Measurements from ENCODE around the gene NEK9.

NEK9 gene

GRCh38 chr14:75126679-75127473 lies at the start of gene NEK9:
NEK9 (minus strand) TSS chr14:75127048; CDS start chr14:75126921, 127 bp downstream.
- no peaks in the 10 kb centered on the region for H3K27me3 Mint-ChIP-seq

GRCh38 chr14:75176142-75176820 lies 49.4 kb upstream of the NEK9 start, which contains the start of gene TMED10:
TMED10 (minus strand) TSS chr14:75176612; CDS start chr14:75176579, 33 bp downstream.
- Mint-ChIP-seq H3K4me3 (peak within 1 kb of the TSS; percentile 96), H3K9me3 (no peaks in the 10 kb centered on the region), H3K27me3 (no peaks in the 10 kb centered on the region), H3K27ac (peak within 1 kb of the TSS; percentile 99), H3K36me3 (ENCODE audit: low read depth) (peaks cover 37% of the 10 kb centered on the region), H3K4me1 (ENCODE audit: low read depth) (peaks cover 44% of the 10 kb centered on the region)
- DNase-seq = peak; percentile 92

More at GRCh38 chr14:75126679-75127473, at the start of gene NEK9:
- Mint-ChIP-seq H3K4me1 (ENCODE audit: low read depth) (peaks cover 46% of the 10 kb centered on the region), H3K9me3 (no peaks in the 10 kb centered on the region), H3K36me3 (ENCODE audit: low read depth) (peaks cover 47% of the 10 kb centered on the region), H3K4me3 (peak within 1 kb of the TSS; percentile 99), H3K27ac (peak within 1 kb of the TSS; percentile 99)
- peak; percentile 93 for DNase-seq

- no peak for DNase-seq
- no peaks in the 10 kb centered on the region for H3K9me3 Mint-ChIP-seq
- H3K36me3 Mint-ChIP-seq (ENCODE audit: low read depth) = peaks cover 43% of the 10 kb centered on the region
- H3K4me1 Mint-ChIP-seq (ENCODE audit: low read depth) = peaks cover 49% of the 10 kb centered on the region
- H3K4me3 Mint-ChIP-seq = peak overlapping the region; percentile 96
- H3K27me3 Mint-ChIP-seq = no peaks in the 10 kb centered on the region
- H3K27ac Mint-ChIP-seq = peak overlapping the region; percentile 99
Observed at GRCh38 chr14:75175677-75176141, 48.9 kb upstream of the NEK9 start.

- Mint-ChIP-seq H3K27ac (peak overlapping the region; percentile 74), H3K27me3 (no peaks in the 10 kb centered on the region), H3K9me3 (no peaks in the 10 kb centered on the region), H3K4me3 (peak overlapping the region; percentile 96), H3K4me1 (ENCODE audit: low read depth) (peaks cover 62% of the 10 kb centered on the region), H3K36me3 (ENCODE audit: low read depth) (peaks cover 47% of the 10 kb centered on the region)
- DNase-seq = no peak
Observed at GRCh38 chr14:75174066-75174465, 47.2 kb upstream of the NEK9 start.

GRCh38 chr14:75170772-75171171 lies 43.9 kb upstream of the NEK9 start:
- no peak for DNase-seq
- no peak overlapping the region for H3K27ac Mint-ChIP-seq
- H3K4me3 Mint-ChIP-seq = no peak overlapping the region
- peaks cover 84% of the 10 kb centered on the region for H3K4me1 Mint-ChIP-seq (ENCODE audit: low read depth)
- H3K9me3 Mint-ChIP-seq = no peaks in the 10 kb centered on the region
- H3K27me3 Mint-ChIP-seq = no peaks in the 10 kb centered on the region
- peaks cover 38% of the 10 kb centered on the region for H3K36me3 Mint-ChIP-seq (ENCODE audit: low read depth)

GRCh38 chr14:75168586-75169335 lies 41.9 kb upstream of the NEK9 start:
- Mint-ChIP-seq H3K27ac (peak overlapping the region; percentile 7), H3K9me3 (no peaks in the 10 kb centered on the region), H3K27me3 (no peaks in the 10 kb centered on the region), H3K4me3 (no peak overlapping the region), H3K36me3 (ENCODE audit: low read depth) (peaks cover 25% of the 10 kb centered on the region), H3K4me1 (ENCODE audit: low read depth) (peaks cover 77% of the 10 kb centered on the region)
- DNase-seq = no peak

- Mint-ChIP-seq H3K4me3 (no peak overlapping the region), H3K36me3 (ENCODE audit: low read depth) (peaks cover 20% of the 10 kb centered on the region), H3K4me1 (ENCODE audit: low read depth) (peaks cover 68% of the 10 kb centered on the region), H3K9me3 (no peaks in the 10 kb centered on the region), H3K27ac (no peak overlapping the region), H3K27me3 (no peaks in the 10 kb centered on the region)
- DNase-seq = no peak
Observed at GRCh38 chr14:75167325-75167724, 40.5 kb upstream of the NEK9 start.

- H3K4me1 Mint-ChIP-seq (ENCODE audit: low read depth) = peaks cover 70% of the 10 kb centered on the region
- no peak overlapping the region for H3K27ac Mint-ChIP-seq
- H3K36me3 Mint-ChIP-seq (ENCODE audit: low read depth) = peaks cover 19% of the 10 kb centered on the region
- H3K27me3 Mint-ChIP-seq = no peaks in the 10 kb centered on the region
- DNase-seq = no peak
- H3K9me3 Mint-ChIP-seq = no peaks in the 10 kb centered on the region
- H3K4me3 Mint-ChIP-seq = no peak overlapping the region
Observed at GRCh38 chr14:75165586-75166391, 38.9 kb upstream of the NEK9 start.

- H3K4me1 Mint-ChIP-seq (ENCODE audit: low read depth) = peaks cover 71% of the 10 kb centered on the region
- DNase-seq = no peak
- H3K27ac Mint-ChIP-seq = peak overlapping the region; percentile 4
- peaks cover 20% of the 10 kb centered on the region for H3K36me3 Mint-ChIP-seq (ENCODE audit: low read depth)
- no peaks in the 10 kb centered on the region for H3K9me3 Mint-ChIP-seq
- no peaks in the 10 kb centered on the region for H3K27me3 Mint-ChIP-seq
- H3K4me3 Mint-ChIP-seq = no peak overlapping the region
Observed at GRCh38 chr14:75164809-75165208, 38.0 kb upstream of the NEK9 start.

- H3K27me3 Mint-ChIP-seq = no peaks in the 10 kb centered on the region
- H3K27ac Mint-ChIP-seq = no peak overlapping the region
- no peak overlapping the region for H3K4me3 Mint-ChIP-seq
- no peaks in the 10 kb centered on the region for H3K9me3 Mint-ChIP-seq
- H3K36me3 Mint-ChIP-seq (ENCODE audit: low read depth) = peaks cover 26% of the 10 kb centered on the region
- no peak for DNase-seq
- H3K4me1 Mint-ChIP-seq (ENCODE audit: low read depth) = peaks cover 72% of the 10 kb centered on the region
Observed at GRCh38 chr14:75163677-75164076, 36.8 kb upstream of the NEK9 start.

GRCh38 chr14:75162631-75163030 lies 35.8 kb upstream of the NEK9 start:
- Mint-ChIP-seq H3K4me1 (ENCODE audit: low read depth) (peaks cover 67% of the 10 kb centered on the region), H3K36me3 (ENCODE audit: low read depth) (peaks cover 28% of the 10 kb centered on the region), H3K27ac (peak overlapping the region; percentile 5), H3K4me3 (no peak overlapping the region), H3K27me3 (no peaks in the 10 kb centered on the region), H3K9me3 (no peaks in the 10 kb centered on the region)
- no peak for DNase-seq

GRCh38 chr14:75158843-75159614 lies 32.2 kb upstream of the NEK9 start:
- H3K27ac Mint-ChIP-seq = peak overlapping the region; percentile 82
- no peaks in the 10 kb centered on the region for H3K27me3 Mint-ChIP-seq
- no peak for DNase-seq
- H3K9me3 Mint-ChIP-seq = no peaks in the 10 kb centered on the region
- H3K36me3 Mint-ChIP-seq (ENCODE audit: low read depth) = peaks cover 38% of the 10 kb centered on the region
- peaks cover 67% of the 10 kb centered on the region for H3K4me1 Mint-ChIP-seq (ENCODE audit: low read depth)
- peak overlapping the region; percentile 23 for H3K4me3 Mint-ChIP-seq

GRCh38 chr14:75156901-75157300 lies 30.1 kb upstream of the NEK9 start:
- Mint-ChIP-seq H3K4me1 (ENCODE audit: low read depth) (peaks cover 68% of the 10 kb centered on the region), H3K27ac (peak overlapping the region; percentile 56), H3K4me3 (no peak overlapping the region)

More at GRCh38 chr14:75156901-75157300, 30.1 kb upstream of the NEK9 start:
- Mint-ChIP-seq H3K36me3 (ENCODE audit: low read depth) (peaks cover 40% of the 10 kb centered on the region), H3K27me3 (no peaks in the 10 kb centered on the region), H3K9me3 (no peaks in the 10 kb centered on the region)
- no peak for DNase-seq
